A549 (cell line): Measurements from ENCODE around the gene CFAP410.

Source experiments
- CHD2 ChIP-seq: fragments of 150-350 bp; IDR thresholded peaks from 2 replicates; pipeline ENCODE4 v1.6.1; 2014; ENCODE audit warnings: low read length; ENCODE audit not compliant: partially characterized antibody
- CTCF ChIP-seq: fragments of >200 bp; sonication (Bioruptor Twin); formaldehyde crosslinking; IDR thresholded peaks from 3 replicates; pipeline ENCODE4 v1.5.1; 2016
- ELK1 ChIP-seq: fragments of 150-350 bp; IDR thresholded peaks from 2 replicates; pipeline ENCODE4 v1.6.1; 2014; ENCODE audit warnings: low read depth, mild to moderate bottlenecking, low read length
- EP300 ChIP-seq, 2 experiments: fragments of >200 bp; sonication (Bioruptor Twin); formaldehyde crosslinking; IDR thresholded peaks; 2 replicates in 1 of 2; 3 replicates in 1 of 2; pipeline ENCODE4 v1.6.1; 2016 to 2017
- POLR2A ChIP-seq: IDR thresholded peaks from 2 replicates; pipeline ENCODE4 v1.6.1; 2012; ENCODE audit warnings: mild to moderate bottlenecking, low read length
- RAD21 ChIP-seq, 2 experiments: fragments of >200 bp in 1 of 2; sonication (Bioruptor Twin) in 1 of 2; formaldehyde crosslinking in 1 of 2; IDR thresholded peaks in 1 of 2; conservative IDR thresholded peaks in 1 of 2; 2 replicates in 1 of 2; 3 replicates in 1 of 2; pipeline ENCODE4 v1.6.1; 2012 to 2018; ENCODE audit warnings: inconsistent platforms in 1 of 2
- RNF2 ChIP-seq: fragments of 200-600 bp; sonication (generic); IDR thresholded peaks from 2 replicates; pipeline ENCODE4 v1.6.1; 2016; ENCODE audit warnings: low read depth, mild to moderate bottlenecking, antibody characterized with exemption, moderate library complexity, borderline replicate concordance
- TP53 ChIP-seq: fragments of 250-450 bp; sonication (Bioruptor Pico); IDR thresholded peaks from 2 replicates; pipeline ENCODE4 v1.5.0; 2021; ENCODE audit warnings: mild to moderate bottlenecking, moderate library complexity
- ZC3H11A ChIP-seq: fragments of 450-650 bp; IDR thresholded peaks from 2 replicates; pipeline ENCODE4 v1.6.1; 2014; ENCODE audit warnings: antibody characterized with exemption, mild to moderate bottlenecking
- ZFP36 ChIP-seq: fragments of 450-650 bp; IDR thresholded peaks from 2 replicates; pipeline ENCODE4 v1.6.1; 2014; ENCODE audit warnings: borderline replicate concordance; ENCODE audit not compliant: partially characterized antibody

- no peak for TF ChIP-seq CHD2
- no peak for TF ChIP-seq TP53 (CRISPR knock-in tag)
- TF ChIP-seq CTCF = no peak
- TF ChIP-seq ZFP36 = no peak
- TF ChIP-seq POLR2A = no peak
- TF ChIP-seq RNF2 = no peak
- TF ChIP-seq RAD21 (conservative IDR thresholded peaks at IDR 0.05 in 1 of 2, IDR thresholded peaks at IDR 0.05 in 1 of 2) = no peak
- TF ChIP-seq ELK1 = no peak
- no peak for TF ChIP-seq EP300 (IDR thresholded peaks at IDR 0.05)
- TF ChIP-seq ZC3H11A = no peak
Observed at GRCh38 chr21:44314561-44314960, 24.6 kb downstream of the CFAP410 start.
